Measurements from ENCODE around the gene BMPR2. TPM values are rescaled to one million over a fixed set of nuclear protein-coding genes. Genes with fewer than 3 reads are reported as not detected.

BMPR2 gene
- total and polyA plus RNA-seq, 2 of the 8 experiments (the other 6 are each of a cell fraction or from before 2014, with no cell fraction given) = 5.5 to 19.8 TPM

GRCh38 chr2:202460119-202460518, 84.0 kb downstream of the BMPR2 start:
- no peak overlapping the region for H3K56ac ChIP-seq (replicated peaks; ENCODE audit: insufficient read length, low read depth, low read length)
- H2BK5ac ChIP-seq (ENCODE audit: low read depth, low read length) = no peak overlapping the region
- H3K9me3 ChIP-seq (ENCODE audit: insufficient read depth in 2 of 2, low read depth in 1 of 2, low read length in 1 of 2) = no peaks in the 10 kb centered on the region
- DNase-seq (ENCODE audit: low read depth in 1 of 2, low spot score in 2 of 2) (no peak), FAIRE-seq (no peak)
- 100% methylated on average over 2 of the region's 2 CpGs; no CpG with 5 or more reads in 1 of the 2 experiments for WGBS, 2 experiments (ENCODE audit: extremely low coverage in 1 of 2, insufficient coverage in 1 of 2, insufficient read length in 1 of 2, insufficient replicate concordance in 2 of 2, low coverage in 1 of 2, low lambda C conversion rate in 2 of 2, missing lambda C conversion rate in 1 of 2)
- H2BK12ac ChIP-seq (ENCODE audit: low read depth, low read length) = no peak overlapping the region
- no peak overlapping the region for H3K18ac ChIP-seq (ENCODE audit: extremely low read depth, low read length)
- CTCF ChIA-PET (ENCODE audit: partially characterized antibody) = interaction anchor here (1.0 kb wide), 1 partner anchor 144 kb away, joined by 3 read pairs; no protein-coding TSS in a partner anchor
- H3K27ac ChIP-seq (ENCODE audit: low read depth, low read length) = no peak overlapping the region
- H4K8ac ChIP-seq (ENCODE audit: extremely low read depth, insufficient read depth, low read length) = no peak overlapping the region
- H3K14ac ChIP-seq (ENCODE audit: insufficient read length) = no peak overlapping the region
- no peaks in the 10 kb centered on the region for H4K20me1 ChIP-seq (replicated peaks in 1 of 2; ENCODE audit: control insufficient read depth in 1 of 2, insufficient read depth in 2 of 2, low read length in 2 of 2)
- no peak overlapping the region for H4K5ac ChIP-seq (ENCODE audit: insufficient read length, low read depth, low read length)
- H3K4me2 ChIP-seq (ENCODE audit: insufficient read depth in 1 of 2, low read depth in 2 of 2, low read length in 2 of 2) = no peak overlapping the region
- no peak overlapping the region for H3K4ac ChIP-seq (replicated peaks; ENCODE audit: insufficient read length, low read depth, low read length)
- no peak overlapping the region for H2BK15ac ChIP-seq (ENCODE audit: low read length)
- no peak overlapping the region for H2BK20ac ChIP-seq (ENCODE audit: low read length)
- no peak overlapping the region for H2AFZ ChIP-seq (ENCODE audit: low read length)
- H2AK5ac ChIP-seq (ENCODE audit: low read depth, low read length) = no peak overlapping the region
- no peak overlapping the region for H3K9ac ChIP-seq (replicated peaks in 1 of 4; ENCODE audit: extremely low read depth in 1 of 4, low read depth in 3 of 4, low read length in 3 of 4)
- H4K91ac ChIP-seq (replicated peaks; ENCODE audit: insufficient read length, low read length) = no peak overlapping the region
- POLR2A ChIA-PET (ENCODE audit: partially characterized antibody) = no interaction called here
- no peaks in the 10 kb centered on the region for H3K23me2 ChIP-seq (ENCODE audit: low read depth, low read length)
- no peak overlapping the region for H3K23ac ChIP-seq (ENCODE audit: insufficient read length)
- H3K36me3 ChIP-seq (ENCODE audit: control insufficient read depth in 2 of 4, insufficient read depth in 4 of 4, low read length in 3 of 4) = no peaks in the 10 kb centered on the region
- H3K27me3 ChIP-seq (replicated peaks in 1 of 4; ENCODE audit: control insufficient read depth in 3 of 4, extremely low read depth in 1 of 4, insufficient read depth in 3 of 4, low read length in 3 of 4) = no peaks in the 10 kb centered on the region
- H2BK120ac ChIP-seq (replicated peaks; ENCODE audit: low read depth, low read length) = no peak overlapping the region
- H3K79me2 ChIP-seq (ENCODE audit: control insufficient read depth in 1 of 2, insufficient read depth in 2 of 2, low read length in 2 of 2) = no peaks in the 10 kb centered on the region
- H3K79me1 ChIP-seq (ENCODE audit: low read depth, low read length) = no peaks in the 10 kb centered on the region
- TF ChIP-seq JUND (IDR thresholded peaks at IDR 0.05; ENCODE audit: low read length) (no peak), KDM1A (IDR thresholded peaks at IDR 0.05; ENCODE audit: borderline replicate concordance, low read length) (no peak), ATF3 (IDR thresholded peaks at IDR 0.05; ENCODE audit: insufficient read depth, low read depth, low read length) (no peak), RFX5 (IDR thresholded peaks at IDR 0.05; ENCODE audit: borderline replicate concordance, low read depth, low read length) (no peak), TAF1 (IDR thresholded peaks at IDR 0.05; ENCODE audit: low read depth, low read length) (no peak), EGR1 (IDR thresholded peaks at IDR 0.05; ENCODE audit: borderline replicate concordance, low read depth, low read length) (no peak)
- H3K4me1 ChIP-seq (replicated peaks in 1 of 4; ENCODE audit: control insufficient read depth in 3 of 4, insufficient read depth in 4 of 4, low read length in 3 of 4) = no peaks in the 10 kb centered on the region
- no peak overlapping the region for H3K4me3 ChIP-seq (ENCODE audit: extremely low read depth in 1 of 4, insufficient read depth in 2 of 4, low read depth in 3 of 4, low read length in 4 of 4)
